SK-N-SH (cell line): ENCODE results near the gene CYS1.
"Not testable (repeated sequence)": the region's sequence is repeated elsewhere in the genome, so short reads cannot be mapped to it uniquely, and the experiment has no call there.

Experiments
- CHD2 ChIP-seq: fragments of 150-350 bp; IDR thresholded peaks from 2 replicates; pipeline ENCODE4 v1.6.1; 2018; ENCODE audit warnings: low read length; ENCODE audit not compliant: partially characterized antibody
- EP300 ChIP-seq, 2 experiments: IDR thresholded peaks; 2 replicates each; pipeline versions ENCODE4 v1.4.0 to v1.6.1; 2012; ENCODE audit warnings: borderline replicate concordance in 1 of 2, low read depth in 1 of 2, low read length in 1 of 2
- EZH2phosphoT487 ChIP-seq: fragments of 200-600 bp; sonication (generic); IDR thresholded peaks from 2 replicates; pipeline ENCODE4 v1.6.1; 2017; ENCODE audit warnings: low read depth, mixed run types, mild to moderate bottlenecking, antibody characterized with exemption, moderate library complexity, borderline replicate concordance
- GABPA ChIP-seq: IDR thresholded peaks from 2 replicates; pipeline ENCODE4 v1.4.0; 2012; ENCODE audit warnings: low read depth, mild to moderate bottlenecking
- JUND ChIP-seq: IDR thresholded peaks from 2 replicates; pipeline ENCODE4 v1.4.0; 2012
- NFIC ChIP-seq: IDR thresholded peaks from 2 replicates; pipeline ENCODE4 v1.4.0; 2012; ENCODE audit warnings: borderline replicate concordance
- RCOR1 ChIP-seq: fragments of 150-350 bp; IDR thresholded peaks from 2 replicates; pipeline ENCODE4 v1.6.1; 2017; ENCODE audit warnings: antibody characterized with exemption, low read length
- SIN3A ChIP-seq: IDR thresholded peaks from 2 replicates; pipeline ENCODE4 v1.6.1; 2012; ENCODE audit warnings: low read depth, mild to moderate bottlenecking, low read length, moderate library complexity, borderline replicate concordance
- TAF1 ChIP-seq: IDR thresholded peaks from 2 replicates; pipeline ENCODE4 v1.6.1; 2012; ENCODE audit warnings: low read depth, mild to moderate bottlenecking, low read length, moderate library complexity, borderline replicate concordance
- TF ChIP-seq, protein P1 (sequence below): fragments of 150-350 bp; IDR thresholded peaks from 2 replicates; pipeline ENCODE4 v1.6.1; 2017; ENCODE audit warnings: antibody characterized with exemption, low read length, low read depth, borderline replicate concordance
- TF ChIP-seq, protein P2 (sequence below): fragments of 200-600 bp; sonication (generic); IDR thresholded peaks from 2 replicates; pipeline ENCODE4 v1.6.1; 2017; ENCODE audit warnings: antibody characterized with exemption, mild to moderate bottlenecking, moderate library complexity

DNA sequence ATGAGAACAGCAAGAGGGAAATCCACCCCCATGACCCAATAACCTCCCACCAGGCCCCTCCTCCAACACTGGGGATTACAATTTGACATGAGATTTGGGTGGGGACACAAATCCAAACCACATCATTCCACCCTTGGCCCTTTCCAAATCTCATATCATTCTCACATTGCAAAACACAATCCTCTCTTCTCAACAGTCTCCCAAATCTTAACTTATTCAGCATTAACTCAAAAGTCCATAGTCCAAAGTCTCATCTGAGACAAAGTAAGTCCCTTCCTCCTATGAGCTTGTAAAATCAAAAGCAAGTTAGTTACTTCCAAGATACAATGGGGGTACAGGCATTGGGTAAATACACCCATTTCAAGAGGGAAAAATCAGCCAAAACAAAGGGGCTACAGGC lies 24.7 kb upstream of the CYS1 start:
- TF ChIP-seq, protein P1, sequence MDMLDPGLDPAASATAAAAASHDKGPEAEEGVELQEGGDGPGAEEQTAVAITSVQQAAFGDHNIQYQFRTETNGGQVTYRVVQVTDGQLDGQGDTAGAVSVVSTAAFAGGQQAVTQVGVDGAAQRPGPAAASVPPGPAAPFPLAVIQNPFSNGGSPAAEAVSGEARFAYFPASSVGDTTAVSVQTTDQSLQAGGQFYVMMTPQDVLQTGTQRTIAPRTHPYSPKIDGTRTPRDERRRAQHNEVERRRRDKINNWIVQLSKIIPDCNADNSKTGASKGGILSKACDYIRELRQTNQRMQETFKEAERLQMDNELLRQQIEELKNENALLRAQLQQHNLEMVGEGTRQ: not testable (repeated sequence)
- not testable (repeated sequence) for TF ChIP-seq NFIC; EP300 (IDR thresholded peaks at IDR 0.05; ENCODE audit: borderline replicate concordance in 1 of 2, low read depth in 1 of 2, low read length in 1 of 2); TAF1; GABPA; RCOR1; CHD2; SIN3A; JUND; EZH2phosphoT487
- TF ChIP-seq, protein P2, sequence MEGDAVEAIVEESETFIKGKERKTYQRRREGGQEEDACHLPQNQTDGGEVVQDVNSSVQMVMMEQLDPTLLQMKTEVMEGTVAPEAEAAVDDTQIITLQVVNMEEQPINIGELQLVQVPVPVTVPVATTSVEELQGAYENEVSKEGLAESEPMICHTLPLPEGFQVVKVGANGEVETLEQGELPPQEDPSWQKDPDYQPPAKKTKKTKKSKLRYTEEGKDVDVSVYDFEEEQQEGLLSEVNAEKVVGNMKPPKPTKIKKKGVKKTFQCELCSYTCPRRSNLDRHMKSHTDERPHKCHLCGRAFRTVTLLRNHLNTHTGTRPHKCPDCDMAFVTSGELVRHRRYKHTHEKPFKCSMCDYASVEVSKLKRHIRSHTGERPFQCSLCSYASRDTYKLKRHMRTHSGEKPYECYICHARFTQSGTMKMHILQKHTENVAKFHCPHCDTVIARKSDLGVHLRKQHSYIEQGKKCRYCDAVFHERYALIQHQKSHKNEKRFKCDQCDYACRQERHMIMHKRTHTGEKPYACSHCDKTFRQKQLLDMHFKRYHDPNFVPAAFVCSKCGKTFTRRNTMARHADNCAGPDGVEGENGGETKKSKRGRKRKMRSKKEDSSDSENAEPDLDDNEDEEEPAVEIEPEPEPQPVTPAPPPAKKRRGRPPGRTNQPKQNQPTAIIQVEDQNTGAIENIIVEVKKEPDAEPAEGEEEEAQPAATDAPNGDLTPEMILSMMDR: not testable (repeated sequence)
